Endothelial cell of umbilical vein (primary cell): ENCODE data around the gene OTULIN.

Experiments
- CTCF ChIP-seq, 2 donors: IDR thresholded peaks; 1 replicate in 1 of 2; 2 replicates in 1 of 2; pipeline ENCODE4 v1.5.1; 2011; ENCODE audit warnings: low read length in 2 of 2, mild to moderate bottlenecking in 2 of 2, moderate library complexity in 2 of 2, control low read depth in 1 of 2, inconsistent platforms in 1 of 2, low read depth in 1 of 2; ENCODE audit not compliant: insufficient read depth in 1 of 2; ENCODE audit errors: extremely low read depth in 1 of 2
- EZH2 ChIP-seq: IDR thresholded peaks from 2 replicates; pipeline ENCODE4 v1.6.1; 2012; ENCODE audit warnings: borderline replicate concordance, low read depth, mild to moderate bottlenecking, moderate library complexity, low read length, inconsistent platforms; ENCODE audit not compliant: severe bottlenecking
- FOS ChIP-seq: IDR thresholded peaks from 2 replicates; pipeline ENCODE4 v1.6.1; 2011; ENCODE audit warnings: mild to moderate bottlenecking, low read length, moderate library complexity, borderline replicate concordance; ENCODE audit not compliant: insufficient read depth
- GATA2 ChIP-seq: IDR thresholded peaks from 2 replicates; pipeline ENCODE4 v1.7.0; 2011; ENCODE audit warnings: low read depth, mild to moderate bottlenecking, moderate library complexity, mixed read lengths, low read length; ENCODE audit not compliant: insufficient read length, insufficient read depth
- JUN ChIP-seq: IDR thresholded peaks from 2 replicates; pipeline ENCODE4 v1.6.1; 2011; ENCODE audit warnings: borderline replicate concordance, low read depth; ENCODE audit not compliant: insufficient read length, insufficient read depth
- MAX ChIP-seq: IDR thresholded peaks from 2 replicates; pipeline ENCODE4 v1.6.1; 2011; ENCODE audit not compliant: insufficient read depth, insufficient read length
- MYC ChIP-seq: IDR thresholded peaks from one replicate; pipeline ENCODE4 v1.6.1; 2011; ENCODE audit warnings: mild to moderate bottlenecking, low read depth, low read length
- POLR2A ChIP-seq: IDR thresholded peaks from 2 replicates; pipeline ENCODE4 v1.6.1; 2012; ENCODE audit warnings: low read depth, mild to moderate bottlenecking, control low read depth, low read length
- POLR2AphosphoS5 ChIP-seq: IDR thresholded peaks from 2 replicates; pipeline ENCODE4 v1.6.1; 2012; ENCODE audit warnings: low read depth, mild to moderate bottlenecking, control low read depth, low read length, moderate library complexity; ENCODE audit not compliant: insufficient read depth

- TF ChIP-seq CTCF (IDR thresholded peaks at IDR 0.05; ENCODE audit: extremely low read depth in 1 of 2, insufficient read depth in 1 of 2, low read depth in 1 of 2, low read length in 2 of 2), result no peak
- TF ChIP-seq GATA2, result no peak
- TF ChIP-seq POLR2A, result no peak
- TF ChIP-seq FOS, result no peak
- no peak for TF ChIP-seq MYC
- no peak for TF ChIP-seq EZH2
- no peak for TF ChIP-seq MAX
- TF ChIP-seq POLR2AphosphoS5, result no peak
- no peak for TF ChIP-seq JUN
Measured at GRCh38 chr5:14617441-14617840, 47.1 kb upstream of the OTULIN start.
